ENCODE data around the gene RELB.
"Not testable (repeated sequence)": the region's sequence is repeated elsewhere in the genome, so short reads cannot be mapped to it uniquely, and the experiment has no call there.

Gene RELB, protein sequence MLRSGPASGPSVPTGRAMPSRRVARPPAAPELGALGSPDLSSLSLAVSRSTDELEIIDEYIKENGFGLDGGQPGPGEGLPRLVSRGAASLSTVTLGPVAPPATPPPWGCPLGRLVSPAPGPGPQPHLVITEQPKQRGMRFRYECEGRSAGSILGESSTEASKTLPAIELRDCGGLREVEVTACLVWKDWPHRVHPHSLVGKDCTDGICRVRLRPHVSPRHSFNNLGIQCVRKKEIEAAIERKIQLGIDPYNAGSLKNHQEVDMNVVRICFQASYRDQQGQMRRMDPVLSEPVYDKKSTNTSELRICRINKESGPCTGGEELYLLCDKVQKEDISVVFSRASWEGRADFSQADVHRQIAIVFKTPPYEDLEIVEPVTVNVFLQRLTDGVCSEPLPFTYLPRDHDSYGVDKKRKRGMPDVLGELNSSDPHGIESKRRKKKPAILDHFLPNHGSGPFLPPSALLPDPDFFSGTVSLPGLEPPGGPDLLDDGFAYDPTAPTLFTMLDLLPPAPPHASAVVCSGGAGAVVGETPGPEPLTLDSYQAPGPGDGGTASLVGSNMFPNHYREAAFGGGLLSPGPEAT

GRCh38 chr19:45001087-45001739, at the start of gene RELB:
TSS of gene RELB (plus strand) at chr19:45001464. CDS start at chr19:45001580, 116 bp downstream.
- DNase-seq = peak in 57 of 58 donors; percentile 7 to 92 (median 79)

GRCh38 chr19:44954278-44954648, 47.0 kb upstream of the RELB start:
- DNase-seq = no peak

GRCh38 chr19:44954649-44955504, 46.4 kb upstream of the RELB start, which contains the start of gene CLPTM1:
TSS of gene CLPTM1 (plus strand) at chr19:44955380. CDS start at chr19:44955396, 16 bp downstream.
- DNase-seq = peak; percentile 40 to 97 (median 93)

DNA sequence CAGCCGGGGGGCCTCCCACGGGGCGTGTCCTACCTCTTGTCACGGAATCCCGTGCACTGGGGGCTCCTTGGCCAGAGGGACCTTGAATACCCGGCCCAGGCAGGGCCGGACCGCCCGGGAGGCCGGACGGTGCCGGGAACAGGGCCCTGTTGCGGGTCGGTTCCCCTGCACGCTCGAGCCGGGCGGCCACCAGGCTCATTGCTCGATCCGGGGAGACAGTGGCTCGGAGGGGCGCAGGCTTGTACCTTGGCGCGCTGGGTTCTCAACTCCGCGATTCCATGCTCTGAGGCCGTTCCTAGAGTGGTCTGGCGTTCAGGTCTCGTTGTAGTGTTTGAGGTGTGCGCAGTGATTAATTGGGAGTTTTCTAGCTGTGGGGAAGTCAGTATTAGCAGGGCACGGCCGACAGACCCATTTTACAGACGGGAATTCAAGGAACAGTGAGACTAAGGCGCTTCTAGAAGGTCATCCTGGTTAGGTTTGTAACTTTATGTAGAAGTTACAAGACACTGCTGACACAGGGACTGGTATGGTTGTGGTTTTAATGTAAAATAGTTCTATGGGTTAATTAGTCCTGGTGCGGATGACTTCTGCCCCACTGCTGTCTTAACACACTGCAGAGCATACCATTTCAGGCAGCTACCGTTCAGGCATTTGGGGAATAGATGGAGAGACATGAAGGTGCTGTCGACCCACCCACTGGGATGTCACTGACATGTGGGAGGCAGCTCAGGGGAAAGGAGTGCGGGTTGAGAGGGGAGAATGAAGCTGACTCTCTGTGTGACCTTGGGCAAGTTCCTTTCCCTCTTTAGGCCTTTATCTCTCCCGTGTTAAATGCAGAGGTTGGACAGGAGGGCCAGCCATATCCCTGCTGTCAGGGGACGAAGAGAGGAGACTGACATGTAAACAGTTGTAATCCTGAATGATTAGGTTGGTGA, 45.5 kb upstream of the RELB start:
- no peak for DNase-seq

DNA sequence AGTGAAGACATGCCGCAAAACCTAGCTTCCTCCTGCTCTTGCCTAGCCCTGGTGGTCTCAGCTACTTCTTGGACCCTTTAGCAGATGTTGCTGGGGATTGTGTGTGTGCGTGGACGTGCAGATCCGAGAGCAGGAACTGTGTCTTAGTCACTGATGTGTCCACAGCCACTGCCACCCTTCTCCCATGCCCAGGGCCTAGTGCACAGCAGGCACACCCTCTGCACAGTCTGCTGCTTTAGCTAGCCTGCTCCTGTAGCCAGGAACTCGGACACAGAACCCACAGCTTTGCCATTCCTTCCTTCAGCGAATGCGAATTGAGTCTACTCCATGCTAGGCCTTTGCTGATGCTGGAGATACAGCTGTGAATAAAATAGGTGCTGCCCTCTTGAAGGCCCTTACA, 43.7 kb upstream of the RELB start:
- DNase-seq = no peak

DNA sequence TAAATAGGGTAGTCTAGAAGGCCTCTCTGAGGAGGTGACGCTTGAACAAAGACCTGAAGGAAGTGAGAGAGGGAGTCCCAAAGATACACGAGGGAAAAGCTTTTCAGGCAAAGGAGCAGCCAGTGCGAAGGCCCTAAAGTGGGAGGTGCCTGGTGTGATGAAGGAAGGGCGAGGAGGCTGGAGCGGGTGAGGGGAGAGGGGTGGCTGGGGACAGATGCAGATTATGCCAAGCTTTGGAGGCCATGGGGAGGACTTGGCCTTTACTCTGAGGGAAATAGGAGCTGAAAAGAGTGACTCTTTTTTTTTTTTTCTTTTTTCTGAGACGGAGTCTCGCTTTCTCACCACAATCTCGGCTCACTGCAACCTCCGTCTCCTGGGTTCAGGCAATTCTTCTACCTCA, 43.2 kb upstream of the RELB start:
- no peak for DNase-seq

DNA sequence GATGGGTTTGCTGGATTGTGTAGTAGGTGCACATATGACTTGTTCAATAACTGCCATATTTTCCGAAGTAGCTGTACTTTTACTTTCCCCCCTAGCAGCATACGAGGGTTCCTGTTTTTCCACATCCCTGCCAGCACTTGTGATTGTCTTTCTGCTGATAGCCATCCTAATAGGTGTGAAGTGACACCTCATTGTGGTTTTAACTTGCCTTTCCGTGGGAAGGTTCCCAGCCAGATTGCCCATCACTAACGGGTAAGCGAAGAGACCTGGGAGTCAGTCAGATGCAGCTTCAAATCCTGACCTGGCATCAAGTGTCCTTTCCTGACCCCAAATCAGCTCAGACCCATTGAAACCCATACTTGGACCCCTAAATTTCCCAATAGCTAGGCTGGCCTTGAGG, 41.6 kb upstream of the RELB start:
- DNase-seq = no peak

DNA sequence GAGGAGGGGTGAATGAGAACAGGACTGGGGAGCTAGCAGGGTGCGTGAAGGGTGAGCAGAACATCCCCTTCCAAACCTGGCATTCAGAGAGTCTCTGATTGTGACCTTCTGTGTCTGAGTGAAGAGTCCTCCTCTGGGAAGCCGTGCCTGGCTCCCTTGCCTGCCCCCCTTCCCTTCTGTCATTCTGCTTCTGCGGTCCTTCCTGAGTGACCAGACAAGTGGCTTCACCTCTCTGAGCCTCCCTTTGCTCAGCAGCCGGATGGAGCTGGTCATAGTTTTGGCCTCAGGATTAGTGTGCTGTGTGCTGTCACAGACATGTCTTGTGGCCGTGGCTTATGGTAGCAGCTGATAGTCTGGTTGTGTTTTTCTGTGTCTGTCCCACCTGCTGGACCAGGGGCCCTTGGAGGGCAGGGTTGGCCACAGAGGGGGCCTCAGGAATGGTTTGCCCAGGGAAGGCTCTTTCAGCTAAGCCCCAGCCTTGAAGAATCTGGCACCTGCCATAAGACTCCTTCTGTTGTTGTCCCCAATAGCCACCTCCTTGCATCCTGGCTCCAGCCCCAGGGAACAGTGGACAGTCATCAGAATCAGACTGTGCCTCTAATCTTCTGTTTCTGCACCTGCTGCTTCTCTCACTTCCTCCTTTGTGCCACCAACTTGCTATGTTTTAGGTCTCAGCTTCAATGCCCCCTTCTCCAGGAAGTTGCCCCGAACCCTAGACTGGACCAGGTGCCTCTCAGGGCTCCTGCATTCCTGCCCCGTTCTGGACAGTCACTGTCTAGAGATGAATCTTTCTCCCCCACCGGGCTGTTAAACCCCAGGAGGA, 40.1 kb upstream of the RELB start:
- DNase-seq = no peak

DNA sequence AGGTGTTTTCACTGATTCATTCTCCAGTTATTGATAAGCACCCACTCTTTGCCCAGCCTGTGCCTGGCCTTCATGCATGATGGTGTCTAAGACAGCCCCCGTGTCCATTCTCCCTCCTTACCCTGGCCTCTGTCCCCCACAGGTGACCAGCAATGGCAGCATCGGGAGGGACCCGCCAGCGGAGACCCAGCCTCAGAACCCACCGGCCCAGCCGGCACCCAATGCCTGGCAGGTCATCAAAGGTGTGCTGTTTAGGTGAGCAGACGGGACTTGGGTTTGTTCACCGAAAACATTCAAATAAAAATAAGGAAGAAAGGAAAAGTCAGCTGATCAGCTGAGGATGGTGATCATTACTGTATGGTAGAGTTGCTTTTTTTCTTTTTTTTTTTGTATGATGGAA, 39.4 kb upstream of the RELB start:
- no peak for DNase-seq

GRCh38 chr19:44968118-44968517, 33.1 kb upstream of the RELB start:
- DNase-seq = peak in 2 of 58 donors; percentile 8 to 22

GRCh38 chr19:44968670-44969069, 32.6 kb upstream of the RELB start:
- no peak for DNase-seq

- DNase-seq = no peak
Observed at GRCh38 chr19:44969437-44969836, 31.8 kb upstream of the RELB start.

DNA sequence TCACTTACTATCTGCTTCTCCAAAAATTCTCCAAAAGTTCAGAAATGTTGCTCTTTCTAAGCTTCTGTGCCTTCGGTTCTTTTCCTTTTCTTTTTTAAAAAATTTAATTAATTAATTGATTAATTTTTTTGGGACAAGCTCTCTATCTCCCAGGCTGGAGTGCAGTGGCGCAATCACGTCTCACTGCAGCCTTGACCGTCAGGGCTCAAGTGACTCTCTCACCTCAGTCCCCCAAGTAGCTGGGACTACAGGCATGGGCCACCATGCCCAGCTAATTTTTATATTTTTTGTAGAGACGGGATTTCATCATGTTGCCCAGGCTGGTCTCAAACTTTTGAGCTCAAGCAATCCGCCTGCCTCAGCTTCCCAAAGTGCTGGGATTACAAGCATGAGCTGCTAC, 29.8 kb upstream of the RELB start:
- DNase-seq = not testable (repeated sequence)

DNA sequence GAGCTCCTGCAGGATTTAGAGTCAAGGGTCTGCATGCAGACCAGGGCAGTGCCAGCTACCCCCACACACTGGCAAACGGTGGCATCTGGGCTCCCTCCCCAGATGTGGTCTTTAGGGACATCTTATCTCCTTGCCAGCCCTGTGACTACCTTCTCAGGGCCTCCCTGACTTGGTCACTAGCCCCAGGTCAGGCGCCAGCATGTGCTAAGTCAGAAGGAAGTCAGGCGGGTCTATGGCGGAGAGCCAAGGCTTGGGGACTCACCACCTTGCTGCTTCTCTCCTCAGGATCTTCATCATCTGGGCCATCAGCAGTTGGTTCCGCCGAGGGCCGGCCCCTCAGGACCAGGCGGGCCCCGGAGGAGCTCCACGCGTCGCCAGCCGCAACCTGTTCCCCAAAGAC, 28.5 kb upstream of the RELB start:
- DNase-seq = no peak

DNA sequence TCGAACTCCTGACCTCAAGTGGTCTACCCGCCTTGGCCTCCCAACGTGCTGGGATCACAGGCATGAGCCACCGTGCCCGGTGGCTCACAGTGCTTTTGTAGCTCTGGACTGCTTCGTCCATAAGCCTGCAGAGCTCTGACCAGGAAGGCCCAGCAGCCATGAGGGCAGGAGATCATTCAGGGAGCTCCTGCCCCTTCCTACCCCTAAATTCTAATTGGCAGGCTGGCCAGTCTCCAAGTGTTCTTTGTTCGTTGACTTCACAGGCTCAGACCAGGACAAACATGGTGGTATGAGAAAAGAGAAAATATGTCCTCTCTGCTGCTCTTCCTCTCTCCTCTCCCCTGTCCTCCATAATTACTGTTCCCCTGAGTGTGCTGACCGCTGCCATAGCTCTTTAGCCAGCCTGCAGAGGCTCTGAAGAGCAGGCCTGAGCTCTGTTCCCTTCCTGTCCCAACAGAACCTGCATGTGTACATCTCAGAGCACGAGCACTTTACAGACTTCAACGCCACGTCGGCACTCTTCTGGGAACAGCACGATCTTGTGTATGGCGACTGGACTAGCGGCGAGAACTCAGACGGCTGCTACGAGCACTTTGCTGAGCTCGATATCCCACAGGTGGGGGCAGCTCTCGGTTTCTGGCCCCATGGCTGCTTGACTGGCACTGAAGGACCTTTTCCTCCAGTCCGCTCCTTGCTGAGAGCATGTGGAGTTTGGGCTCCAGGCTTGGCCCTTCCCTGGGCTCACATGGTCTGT, 27.1 kb upstream of the RELB start:
- DNase-seq = no peak

DNA sequence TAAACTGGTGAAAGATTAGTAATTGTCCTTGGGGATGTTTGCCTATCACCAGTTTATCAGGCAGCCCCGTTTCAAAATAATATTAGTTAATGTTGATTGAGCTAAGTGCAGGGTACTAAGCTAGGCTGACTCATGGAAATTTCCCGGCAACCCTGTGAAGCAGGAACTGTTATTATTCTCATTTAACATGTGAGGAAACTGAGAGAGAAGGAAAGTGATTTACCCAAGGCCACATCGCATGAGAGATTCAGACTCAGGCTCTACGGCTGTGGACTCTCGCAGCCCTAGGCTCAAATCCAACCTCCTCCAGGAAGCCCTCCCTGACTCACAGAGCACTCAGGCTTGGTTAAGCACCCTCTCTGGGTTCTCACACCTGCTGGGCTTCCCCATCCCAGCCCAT, 26.4 kb upstream of the RELB start:
- DNase-seq = no peak

- no peak for DNase-seq
Observed at GRCh38 chr19:44975444-44975843, 25.8 kb upstream of the RELB start.

GRCh38 chr19:44984005-44984404, 17.3 kb upstream of the RELB start:
- DNase-seq = no peak

DNA sequence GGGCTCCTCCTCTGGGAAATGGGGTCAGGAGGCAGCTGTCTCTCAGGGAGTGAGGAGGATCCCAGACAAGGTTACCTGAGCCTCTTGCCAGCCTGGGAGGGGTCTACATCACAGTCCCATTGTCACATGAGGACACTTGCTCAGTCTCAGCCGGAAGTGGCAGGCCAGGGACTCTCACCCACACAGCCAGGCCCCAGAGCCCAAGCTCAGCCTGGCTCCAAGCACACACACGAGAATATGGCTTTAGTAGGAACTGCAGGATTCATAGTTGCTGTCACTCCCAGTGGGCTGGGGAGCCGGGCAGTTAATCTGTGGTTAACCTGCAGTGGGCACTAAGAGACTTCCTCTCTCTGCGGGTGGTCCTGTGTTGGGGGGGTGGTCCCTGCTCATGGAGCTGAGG, 15.8 kb upstream of the RELB start:
- no peak for DNase-seq

All from anterior cingulate cortex (tissue), 58 donors.